Gastroesophageal sphincter (tissue), 4 donors: ENCODE measurements around the gene GXYLT2. TPM values are rescaled to one million over a fixed set of nuclear protein-coding genes. Genes with fewer than 3 reads are reported as not detected.

Experiments used
- ATAC-seq: fragments of 150-250 bp; one replicate; pipeline ENCODE4 v1.9.1; 2016; ENCODE audit warnings: mild to moderate bottlenecking, moderate library complexity
- H3K27ac ChIP-seq, 4 donors: fragments of 200-600 bp; sonication (generic) in 3 of 4; 1 replicate in 3 of 4; 2 replicates in 1 of 4; pipeline ENCODE4 v1.5.1; 2016 to 2019
- H3K27me3 ChIP-seq: fragments of 200-600 bp; sonication (generic); one replicate; pipeline ENCODE4 v1.5.1; 2019
- H3K36me3 ChIP-seq, 2 donors: fragments of 200-600 bp; sonication (generic); one replicate each; pipeline ENCODE4 v1.5.1; 2019; ENCODE audit warnings: control low read depth in 1 of 2
- H3K4me1 ChIP-seq, 3 donors: fragments of 200-600 bp; sonication (generic); 1 replicate in 2 of 3; 2 replicates in 1 of 3; pipeline ENCODE4 v1.5.1; 2016 to 2019; ENCODE audit warnings: control low read depth in 2 of 3
- H3K4me3 ChIP-seq, 2 donors: fragments of 200-600 bp; sonication (generic); one replicate each; pipeline ENCODE4 v1.5.1; 2019; ENCODE audit warnings: mild to moderate bottlenecking in 1 of 2, moderate library complexity in 1 of 2
- H3K9me3 ChIP-seq, 3 donors: fragments of 200-600 bp; sonication (generic); one replicate each; pipeline ENCODE4 v1.5.1; 2017 to 2019; ENCODE audit warnings: control low read depth in 2 of 3
- EP300 ChIP-seq: sonication (generic); formaldehyde crosslinking; IDR thresholded peaks from one replicate; pipeline ENCODE4 v1.6.1; 2017; ENCODE audit warnings: antibody characterized with exemption, mild to moderate bottlenecking
- POLR2A ChIP-seq, 2 donors: fragments of 450-650 bp; IDR thresholded peaks; one replicate each; pipeline ENCODE4 v1.6.1; 2017; ENCODE audit warnings: antibody characterized with exemption in 2 of 2, mild to moderate bottlenecking in 2 of 2, moderate library complexity in 1 of 2
- POLR2AphosphoS5 ChIP-seq: sonication (generic); formaldehyde crosslinking; IDR thresholded peaks from one replicate; pipeline ENCODE4 v1.6.1; 2017; ENCODE audit warnings: antibody characterized with exemption
- WGBS, 2 donors: methylation state at CpG; one replicate each; pipeline ENCODE4 v1.1.5; 2018; ENCODE audit warnings: low coverage in 1 of 2; 5-methylcytosine and 5-hydroxymethylcytosine counted together
- total RNA-seq, 4 donors: library from RNA; depleted of rRNA; stranded (reverse); fragments of >200 nt; gene quantifications; one replicate each; pipeline ENCODE4 v1.1.0, GENCODE V29; 2016
- TF ChIP-seq, protein P1 (sequence below), 4 experiments: fragments of 200-600 bp in 2 of 4; fragments of 450-650 bp in 2 of 4; sonication (generic) in 1 of 4; IDR thresholded peaks; one replicate each; pipeline ENCODE4 v1.5.1; 2017 to 2019; ENCODE audit warnings: antibody characterized with exemption in 4 of 4, mild to moderate bottlenecking in 2 of 4, moderate library complexity in 2 of 4

Gene GXYLT2
- total RNA-seq, 4 donors from 2014 or later = 6.1 to 7.9 (median 7.0) TPM

DNA sequence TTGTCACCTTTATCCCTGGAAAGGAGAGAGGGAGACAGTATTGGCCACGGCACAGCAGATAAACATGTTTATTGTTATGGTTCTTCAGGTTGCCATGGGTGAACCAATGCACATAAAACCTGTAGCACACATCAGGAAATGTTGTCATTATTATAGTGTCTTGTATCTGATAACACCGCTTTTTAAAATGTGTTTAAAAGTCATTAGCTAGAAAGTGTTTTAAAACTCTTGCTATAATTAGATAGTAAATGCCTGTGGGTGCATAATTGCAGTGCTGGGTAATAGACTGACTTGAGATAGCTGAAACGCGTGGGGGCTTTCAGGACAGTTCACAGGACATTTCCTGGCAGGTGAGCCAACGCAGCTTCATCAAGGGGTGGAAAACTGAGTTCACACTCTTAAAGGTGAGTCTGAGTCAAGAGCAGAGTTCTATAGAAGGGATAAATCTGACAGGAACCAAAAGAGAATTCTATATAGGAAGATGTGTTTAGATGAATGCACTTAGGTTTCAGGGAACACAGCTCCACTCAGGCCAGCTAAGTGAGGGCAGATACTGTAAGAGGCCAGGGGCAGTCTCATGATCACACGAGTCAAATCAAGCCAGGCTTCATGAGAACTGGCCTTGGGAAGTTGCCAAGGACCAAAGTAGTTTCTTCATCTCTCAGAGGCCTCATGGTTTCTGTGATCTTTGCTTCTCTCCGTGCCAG lies 73.1 kb downstream of the GXYLT2 start:
- peak; percentile 39 for ATAC-seq
- H3K9me3 ChIP-seq = no peaks in the 10 kb centered on the region
- H3K27ac ChIP-seq = no peak overlapping the region
- H3K4me3 ChIP-seq = no peak overlapping the region
- no peaks in the 10 kb centered on the region for H3K27me3 ChIP-seq
- H3K36me3 ChIP-seq = peaks cover 0 to 4% of the 10 kb centered on the region in 2 donors
- 43 to 70% methylated on average over 5 to 7 of the region's 7 CpGs for WGBS, 2 donors
- TF ChIP-seq POLR2AphosphoS5 (no peak), POLR2A (IDR thresholded peaks at IDR 0.05) (no peak), EP300 (no peak)
- TF ChIP-seq, protein P1, sequence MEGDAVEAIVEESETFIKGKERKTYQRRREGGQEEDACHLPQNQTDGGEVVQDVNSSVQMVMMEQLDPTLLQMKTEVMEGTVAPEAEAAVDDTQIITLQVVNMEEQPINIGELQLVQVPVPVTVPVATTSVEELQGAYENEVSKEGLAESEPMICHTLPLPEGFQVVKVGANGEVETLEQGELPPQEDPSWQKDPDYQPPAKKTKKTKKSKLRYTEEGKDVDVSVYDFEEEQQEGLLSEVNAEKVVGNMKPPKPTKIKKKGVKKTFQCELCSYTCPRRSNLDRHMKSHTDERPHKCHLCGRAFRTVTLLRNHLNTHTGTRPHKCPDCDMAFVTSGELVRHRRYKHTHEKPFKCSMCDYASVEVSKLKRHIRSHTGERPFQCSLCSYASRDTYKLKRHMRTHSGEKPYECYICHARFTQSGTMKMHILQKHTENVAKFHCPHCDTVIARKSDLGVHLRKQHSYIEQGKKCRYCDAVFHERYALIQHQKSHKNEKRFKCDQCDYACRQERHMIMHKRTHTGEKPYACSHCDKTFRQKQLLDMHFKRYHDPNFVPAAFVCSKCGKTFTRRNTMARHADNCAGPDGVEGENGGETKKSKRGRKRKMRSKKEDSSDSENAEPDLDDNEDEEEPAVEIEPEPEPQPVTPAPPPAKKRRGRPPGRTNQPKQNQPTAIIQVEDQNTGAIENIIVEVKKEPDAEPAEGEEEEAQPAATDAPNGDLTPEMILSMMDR (IDR thresholded peaks at IDR 0.05) = no peak
- H3K4me1 ChIP-seq = peaks cover 0 to 6% (median 0%) of the 10 kb centered on the region in 3 donors

DNA sequence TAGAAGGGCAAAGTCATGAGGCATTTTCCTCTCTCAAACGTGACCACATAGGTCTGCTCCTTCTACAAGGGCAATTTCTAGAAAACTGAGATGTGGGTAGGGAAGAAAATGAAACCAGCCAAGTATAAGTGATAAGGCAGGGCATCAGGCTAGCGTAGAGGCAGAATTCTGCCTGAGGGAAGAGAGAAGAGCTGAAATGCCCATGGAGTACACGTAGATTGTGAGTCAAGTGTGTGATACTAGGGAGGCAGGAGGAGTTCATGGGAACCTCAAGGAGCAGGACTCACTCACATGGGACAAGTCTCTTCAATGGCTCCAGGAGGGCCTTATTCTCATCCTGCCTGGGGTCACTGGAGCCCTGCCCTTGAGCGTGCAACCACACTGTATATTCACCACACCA lies 73.9 kb downstream of the GXYLT2 start:
- TF ChIP-seq, protein P1 (IDR thresholded peaks at IDR 0.05) = no peak
- TF ChIP-seq POLR2A (IDR thresholded peaks at IDR 0.05) (no peak), POLR2AphosphoS5 (no peak), EP300 (no peak)
- Histone ChIP-seq H3K4me1 (peaks cover 0 to 6% (median 0%) of the 10 kb centered on the region in 3 donors), H3K27me3 (no peaks in the 10 kb centered on the region), H3K9me3 (no peaks in the 10 kb centered on the region), H3K27ac (no peak overlapping the region), H3K36me3 (peaks cover 0 to 4% of the 10 kb centered on the region in 2 donors), H3K4me3 (no peak overlapping the region)
- 67 to 87% methylated on average over 3 to 4 of the region's 4 CpGs for WGBS, 2 donors
- no peak for ATAC-seq

DNA sequence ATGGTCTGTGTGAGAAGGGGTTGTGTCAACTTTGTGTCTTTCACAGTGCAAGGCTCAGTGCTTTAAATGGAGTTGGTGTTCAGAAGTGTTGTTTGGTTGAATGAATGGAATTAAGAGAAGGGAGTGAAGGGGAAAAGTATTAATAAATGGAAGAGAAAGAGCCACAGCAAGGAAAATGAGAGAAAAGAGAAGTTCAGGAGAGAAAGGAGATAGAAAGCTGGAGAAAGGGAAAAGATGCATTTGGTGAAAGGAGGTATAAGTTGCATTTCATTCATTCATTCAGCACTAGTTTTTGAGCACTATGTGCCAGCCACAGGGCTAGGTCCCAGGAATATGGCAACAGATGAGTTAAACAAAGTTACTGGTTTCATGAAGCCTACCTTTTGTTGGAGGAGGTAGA lies 74.5 kb downstream of the GXYLT2 start:
- H3K27ac ChIP-seq = no peak overlapping the region
- H3K27me3 ChIP-seq = no peaks in the 10 kb centered on the region
- peaks cover 0 to 4% of the 10 kb centered on the region in 2 donors for H3K36me3 ChIP-seq
- no peaks in the 10 kb centered on the region for H3K9me3 ChIP-seq
- no peak for ATAC-seq
- H3K4me3 ChIP-seq = no peak overlapping the region
- TF ChIP-seq POLR2AphosphoS5 (no peak), POLR2A (IDR thresholded peaks at IDR 0.05) (no peak), EP300 (no peak)
- TF ChIP-seq, protein P1 (IDR thresholded peaks at IDR 0.05) = no peak
- H3K4me1 ChIP-seq = peaks cover 0 to 6% (median 0%) of the 10 kb centered on the region in 3 donors

DNA sequence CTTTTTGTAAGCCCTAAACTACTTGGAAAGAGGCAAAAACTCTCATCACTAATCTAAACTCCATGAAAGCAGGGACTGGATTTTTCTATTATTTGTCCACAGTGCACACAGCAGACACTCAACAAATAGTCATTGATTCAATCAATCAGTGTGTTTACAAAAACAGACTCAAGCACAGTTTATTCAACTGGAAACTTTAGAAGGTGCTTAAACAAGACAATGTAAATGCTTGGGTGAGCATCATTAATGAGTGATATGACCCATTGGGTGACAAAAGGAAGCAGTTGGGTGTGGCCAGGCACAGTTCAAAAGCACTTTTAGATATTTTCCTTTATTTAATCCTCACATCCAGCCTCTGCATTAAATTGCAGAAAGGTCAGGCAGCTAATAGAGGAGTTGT lies 76.8 kb downstream of the GXYLT2 start:
- H3K9me3 ChIP-seq = no peaks in the 10 kb centered on the region
- peaks cover 0 to 6% (median 0%) of the 10 kb centered on the region in 3 donors for H3K4me1 ChIP-seq
- ATAC-seq = no peak
- H3K4me3 ChIP-seq = no peak overlapping the region
- no peak for TF ChIP-seq POLR2A (IDR thresholded peaks at IDR 0.05)
- TF ChIP-seq POLR2AphosphoS5 = no peak
- TF ChIP-seq, protein P1 (IDR thresholded peaks at IDR 0.05) = no peak
- no peak for TF ChIP-seq EP300
- H3K27me3 ChIP-seq = no peaks in the 10 kb centered on the region
- H3K36me3 ChIP-seq = peaks cover 0 to 16% of the 10 kb centered on the region in 2 donors
- H3K27ac ChIP-seq = no peak overlapping the region

DNA sequence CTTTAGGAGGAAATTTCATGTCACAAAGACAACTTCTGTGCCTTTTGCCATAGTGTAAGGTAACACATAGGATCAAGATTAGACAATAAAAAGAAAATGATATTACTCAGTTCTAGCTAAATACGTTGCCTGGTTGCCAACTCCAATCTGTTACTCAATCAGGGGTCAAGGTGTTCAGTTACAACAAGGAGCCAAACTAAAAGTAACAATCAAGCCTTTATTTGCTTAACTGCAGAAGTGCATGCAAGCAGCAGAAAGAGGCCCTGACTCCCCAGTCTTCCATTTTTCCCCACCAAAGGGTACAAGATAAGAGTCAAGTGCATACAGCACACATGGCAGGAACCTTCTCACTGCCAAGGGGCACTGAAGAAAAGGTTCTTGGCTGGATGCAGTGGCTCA lies 80.4 kb downstream of the GXYLT2 start:
- H3K4me3 ChIP-seq = no peak overlapping the region
- no peak for ATAC-seq
- H3K9me3 ChIP-seq = no peaks in the 10 kb centered on the region
- H3K36me3 ChIP-seq = peaks cover 0 to 16% of the 10 kb centered on the region in 2 donors
- 78 to 89% methylated on average over 1 of the region's 1 CpG for WGBS, 2 donors
- no peak overlapping the region for H3K27ac ChIP-seq
- TF ChIP-seq EP300 = no peak
- TF ChIP-seq, protein P1 (IDR thresholded peaks at IDR 0.05) = no peak
- H3K4me1 ChIP-seq = no peaks in the 10 kb centered on the region
- H3K27me3 ChIP-seq = no peaks in the 10 kb centered on the region
